Measurements from ENCODE around the gene ICAM4. TPM values are rescaled to one million over a fixed set of nuclear protein-coding genes. Genes with fewer than 3 reads are reported as not detected.
"Not testable (repeated sequence)": the region's sequence is repeated elsewhere in the genome, so short reads cannot be mapped to it uniquely, and the experiment has no call there.

The ICAM4 gene
- total and polyA plus RNA-seq, 7 experiments from 2014 or later, result 0.40 to 3.7 (median 0.73) TPM

GRCh38 chr19:10333758-10334587, 47.2 kb downstream of the ICAM4 start:
- Mint-ChIP-seq H3K27me3 (no peaks in the 10 kb centered on the region), H3K27ac (peak overlapping the region; percentile 85 to 97 (median 95)), H3K9me3 (peaks cover 0 to 2% (median 0%) of the 10 kb centered on the region in 11 donors), H3K4me3 (peak overlapping the region; percentile 89 to 98 (median 93)), H3K36me3 (peaks cover 0 to 27% (median 0%) of the 10 kb centered on the region in 5 donors), H3K4me1 (peaks cover 14 to 56% (median 41%) of the 10 kb centered on the region in 7 donors)
- POLR2A ChIA-PET, result interaction anchor here (0.5 to 2.5 kb wide), 12 partner anchors 11 to 1991 kb away, joined by 3 to 11 read pairs (median 4); partner anchors contain the start of genes DNMT1, FDX2, ICAM1 and ICAM5
- no peaks in the 10 kb centered on the region for H3K27me3 ChIP-seq (ENCODE audit: control insufficient read depth in 2 of 2, insufficient read depth in 2 of 2, low read length in 2 of 2)
- peaks cover 24 to 37% of the 10 kb centered on the region in 2 donors for H3K4me1 ChIP-seq (ENCODE audit: control insufficient read depth in 2 of 2, insufficient read depth in 2 of 2, low read length in 2 of 2)
- CTCF ChIA-PET, result interaction anchor here (0.7 to 1.1 kb wide), 2 partner anchors 54 to 226 kb away, joined by 3 read pairs; no protein-coding TSS in a partner anchor
- H3K36me3 ChIP-seq (ENCODE audit: control insufficient read depth in 2 of 3, insufficient read depth in 3 of 3, low read length in 3 of 3), result peaks cover 4 to 59% (median 12%) of the 10 kb centered on the region in 3 experiments
- DNase-seq (no peak), ATAC-seq (no peak)
- peak overlapping the region; percentile 91 for H3K27ac ChIP-seq (ENCODE audit: low read depth, low read length)
- intact Hi-C loops (cut with micrococcal nuclease), result loop anchor here (1.0 to 5.0 kb wide), 17 partner anchors 17 to 627 kb away; partner anchors contain the start of genes CDC37 (in 2 of the 2), TYK2 (in 2 of the 2), CDKN2D (in 1 of the 2) and DNMT1 (in 1 of the 2)
- no peaks in the 10 kb centered on the region for H3K9me3 ChIP-seq (ENCODE audit: control insufficient read depth in 2 of 3, low read length in 3 of 3)
- H3K4me3 ChIP-seq (ENCODE audit: low read length), result peak overlapping the region; percentile 89

GRCh38 chr19:10334588-10335351, 48.0 kb downstream of the ICAM4 start:
- ATAC-seq (no peak), DNase-seq (peak in 6 of 9 donors; percentile 15 to 64 (median 22))
- Histone ChIP-seq H3K4me1 (ENCODE audit: control insufficient read depth in 2 of 2, insufficient read depth in 2 of 2, low read length in 2 of 2) (peaks cover 28 to 39% of the 10 kb centered on the region in 2 donors), H3K36me3 (ENCODE audit: control insufficient read depth in 2 of 3, insufficient read depth in 3 of 3, low read length in 3 of 3) (peaks cover 4 to 51% (median 4%) of the 10 kb centered on the region in 3 experiments), H3K4me3 (ENCODE audit: low read length) (no peak overlapping the region), H3K9me3 (ENCODE audit: control insufficient read depth in 2 of 3, low read length in 3 of 3) (no peaks in the 10 kb centered on the region), H3K27ac (ENCODE audit: low read depth, low read length) (no peak overlapping the region), H3K27me3 (ENCODE audit: control insufficient read depth in 2 of 2, insufficient read depth in 2 of 2, low read length in 2 of 2) (no peaks in the 10 kb centered on the region)
- peaks cover 0 to 2% (median 0%) of the 10 kb centered on the region in 11 donors for H3K9me3 Mint-ChIP-seq
- ChIA-PET CTCF (interaction anchor here (0.7 to 1.1 kb wide), 2 partner anchors 53 to 227 kb away, joined by 3 read pairs; no protein-coding TSS in a partner anchor), POLR2A (interaction anchor here (0.6 to 2.5 kb wide), 5 partner anchors 10 to 1844 kb away, joined by 3 to 11 read pairs (median 8); partner anchors contain the start of genes FDX2 and TYK2)
- intact Hi-C loops (cut with micrococcal nuclease), result loop anchor here (5.0 kb wide), 3 partner anchors 62 to 233 kb away; partner anchors contain the start of genes CDKN2D (in 1 of the 2), ICAM1 (in 1 of the 2) and KRI1 (in 1 of the 2)
- peak overlapping the region in 5 of 10 donors; percentile 59 to 98 (median 66) for H3K4me3 Mint-ChIP-seq
- no peaks in the 10 kb centered on the region for H3K27me3 Mint-ChIP-seq
- peak overlapping the region in 4 of 9 donors; percentile 9 to 95 (median 55) for H3K27ac Mint-ChIP-seq
- peaks cover 0 to 23% (median 0%) of the 10 kb centered on the region in 5 donors for H3K36me3 Mint-ChIP-seq
- H3K4me1 Mint-ChIP-seq, result peaks cover 17 to 64% (median 47%) of the 10 kb centered on the region in 7 donors

GRCh38 chr19:10335352-10335985, 48.7 kb downstream of the ICAM4 start:
- H3K9me3 Mint-ChIP-seq, result peaks cover 0 to 2% (median 0%) of the 10 kb centered on the region in 11 donors
- peak overlapping the region in 2 of 10 donors; percentile 7 to 38 for H3K4me3 Mint-ChIP-seq
- Histone ChIP-seq H3K4me3 (ENCODE audit: low read length) (no peak overlapping the region), H3K4me1 (ENCODE audit: control insufficient read depth in 2 of 2, insufficient read depth in 2 of 2, low read length in 2 of 2) (peaks cover 34 to 45% of the 10 kb centered on the region in 2 donors), H3K9me3 (ENCODE audit: control insufficient read depth in 2 of 3, low read length in 3 of 3) (no peaks in the 10 kb centered on the region), H3K36me3 (ENCODE audit: control insufficient read depth in 2 of 3, insufficient read depth in 3 of 3, low read length in 3 of 3) (peaks cover 0 to 44% (median under 1%) of the 10 kb centered on the region in 3 experiments), H3K27me3 (ENCODE audit: control insufficient read depth in 2 of 2, insufficient read depth in 2 of 2, low read length in 2 of 2) (no peaks in the 10 kb centered on the region), H3K27ac (ENCODE audit: low read depth, low read length) (no peak overlapping the region)
- ATAC-seq (no peak), DNase-seq (no peak)
- intact Hi-C loops (cut with micrococcal nuclease), result no loop called here
- ChIA-PET CTCF (no interaction called here), POLR2A (interaction anchor here (1.3 to 1.7 kb wide), 2 partner anchors 19 to 65 kb away, joined by 4 to 6 read pairs; partner anchors contain the start of gene ICAM1)
- no peaks in the 10 kb centered on the region for H3K27me3 Mint-ChIP-seq
- peak overlapping the region in 1 of 9 donors; percentile 46 for H3K27ac Mint-ChIP-seq
- H3K4me1 Mint-ChIP-seq, result peaks cover 17 to 68% (median 51%) of the 10 kb centered on the region in 7 donors
- peaks cover 0 to 20% (median 0%) of the 10 kb centered on the region in 5 donors for H3K36me3 Mint-ChIP-seq

- H3K4me3 ChIP-seq (ENCODE audit: low read length); DNase-seq; ATAC-seq; H3K27ac ChIP-seq (ENCODE audit: low read depth, low read length); intact Hi-C loops (cut with micrococcal nuclease); H3K9me3 ChIP-seq (ENCODE audit: control insufficient read depth in 2 of 3, low read length in 3 of 3); H3K9me3 Mint-ChIP-seq; H3K27me3 ChIP-seq (ENCODE audit: control insufficient read depth in 2 of 2, insufficient read depth in 2 of 2, low read length in 2 of 2); H3K27me3 Mint-ChIP-seq: not testable (repeated sequence)
- peak overlapping the region in 4 of 9 donors; percentile 9 to 51 (median 30) for H3K27ac Mint-ChIP-seq
- CTCF ChIA-PET, result interaction anchor here (0.7 kb wide), 1 partner anchor 197 kb away, joined by 6 read pairs; no protein-coding TSS in a partner anchor
- Histone ChIP-seq H3K4me1 (ENCODE audit: control insufficient read depth in 2 of 2, insufficient read depth in 2 of 2, low read length in 2 of 2) (peaks cover 33 to 45% of the 10 kb centered on the region in 2 donors), H3K36me3 (ENCODE audit: control insufficient read depth in 2 of 3, insufficient read depth in 3 of 3, low read length in 3 of 3) (peaks cover 0 to 40% (median 0%) of the 10 kb centered on the region in 3 experiments)
- peaks cover 17 to 72% (median 51%) of the 10 kb centered on the region in 7 donors for H3K4me1 Mint-ChIP-seq
- POLR2A ChIA-PET, result interaction anchor here (0.7 to 1.7 kb wide), 2 partner anchors 20 to 199 kb away, joined by 6 to 8 read pairs; no protein-coding TSS in a partner anchor
- H3K4me3 Mint-ChIP-seq, result peak overlapping the region in 4 of 10 donors; percentile 16 to 93 (median 48)
- H3K36me3 Mint-ChIP-seq, result peaks cover 0 to 20% (median 0%) of the 10 kb centered on the region in 5 donors
These were observed 50.0 kb downstream of the ICAM4 start for GRCh38 chr19:10336725-10337124.

Measured in naive thymus-derived CD4-positive, alpha-beta T cell (primary cell).